HEK293T (cell line): Measurements from ENCODE around the gene PLAGL1.
"Not testable (repeated sequence)": the region's sequence is repeated elsewhere in the genome, so short reads cannot be mapped to it uniquely, and the experiment has no call there.

Experiments used
- CTCF ChIA-PET: fragments of 350-600 bp; formaldehyde crosslinking; extraction: SDS; loops from one replicate; lab custom pipeline; 2021; ENCODE audit warnings: antibody characterized with exemption, inconsistent platforms; lab: Yijun Ruan, JAX
- POLR2A ChIA-PET: fragments of 350-600 bp; formaldehyde crosslinking; extraction: SDS; loops from one replicate; lab custom pipeline; 2020; ENCODE audit warnings: antibody characterized with exemption, inconsistent platforms; lab: Yijun Ruan, JAX
- DNase-seq: peaks from one replicate; pipeline ENCODE4 v3.0.0; 2012; ENCODE audit warnings: mixed read lengths; ENCODE audit errors: extremely low spot score
- ARNT ChIP-seq: fragments of 450-650 bp; IDR thresholded peaks from 2 replicates; pipeline ENCODE4 v1.6.1; 2017; ENCODE audit warnings: mild to moderate bottlenecking
- BHLHE40 ChIP-seq: fragments of 450-650 bp; IDR thresholded peaks from 2 replicates; pipeline ENCODE4 v1.6.1; 2016; ENCODE audit warnings: mild to moderate bottlenecking, moderate library complexity, borderline replicate concordance
- CTBP1 ChIP-seq: fragments of 450-650 bp; IDR thresholded peaks from 2 replicates; pipeline ENCODE4 v1.6.1; 2016; ENCODE audit warnings: borderline replicate concordance
- ELF4 ChIP-seq: fragments of 450-650 bp; IDR thresholded peaks from 2 replicates; pipeline ENCODE4 v1.6.1; 2017; ENCODE audit warnings: antibody characterized with exemption
- FOXA1 ChIP-seq: fragments of 450-650 bp; IDR thresholded peaks from 2 replicates; pipeline ENCODE4 v1.6.1; 2016; ENCODE audit warnings: mild to moderate bottlenecking
- FOXK2 ChIP-seq: fragments of 450-650 bp; IDR thresholded peaks from 2 replicates; pipeline ENCODE4 v1.6.1; 2016; ENCODE audit warnings: mild to moderate bottlenecking
- FOXM1 ChIP-seq: fragments of 450-650 bp; IDR thresholded peaks from 2 replicates; pipeline ENCODE4 v1.6.1; 2017; ENCODE audit warnings: mild to moderate bottlenecking, borderline replicate concordance
- HDGF ChIP-seq: fragments of 450-650 bp; IDR thresholded peaks from 2 replicates; pipeline ENCODE4 v1.6.1; 2017; ENCODE audit warnings: antibody characterized with exemption, borderline replicate concordance
- L3MBTL2 ChIP-seq: fragments of 450-650 bp; conservative IDR thresholded peaks from 2 replicates; pipeline ENCODE4 v1.6.1; 2016; ENCODE audit warnings: mild to moderate bottlenecking
- LEF1 ChIP-seq: fragments of 450-650 bp; IDR thresholded peaks from 2 replicates; pipeline ENCODE4 v1.6.1; 2017; ENCODE audit warnings: mild to moderate bottlenecking, borderline replicate concordance
- NFRKB ChIP-seq: fragments of 450-650 bp; IDR thresholded peaks from 2 replicates; pipeline ENCODE4 v1.6.1; 2016; ENCODE audit warnings: mild to moderate bottlenecking, moderate library complexity
- PKNOX1 ChIP-seq: fragments of 450-650 bp; IDR thresholded peaks from 2 replicates; pipeline ENCODE4 v1.6.1; 2016
- SP1 ChIP-seq: fragments of 450-650 bp; IDR thresholded peaks from 2 replicates; pipeline ENCODE4 v1.6.1; 2017
- SUZ12 ChIP-seq: fragments of 450-650 bp; IDR thresholded peaks from 2 replicates; pipeline ENCODE4 v1.6.1; 2016; ENCODE audit warnings: mild to moderate bottlenecking
- TARDBP ChIP-seq: fragments of 450-650 bp; IDR thresholded peaks from 2 replicates; pipeline ENCODE4 v1.6.1; 2016
- ZNF384 ChIP-seq: fragments of 450-650 bp; IDR thresholded peaks from 2 replicates; pipeline ENCODE4 v1.6.1; 2016

The PLAGL1 gene

DNA sequence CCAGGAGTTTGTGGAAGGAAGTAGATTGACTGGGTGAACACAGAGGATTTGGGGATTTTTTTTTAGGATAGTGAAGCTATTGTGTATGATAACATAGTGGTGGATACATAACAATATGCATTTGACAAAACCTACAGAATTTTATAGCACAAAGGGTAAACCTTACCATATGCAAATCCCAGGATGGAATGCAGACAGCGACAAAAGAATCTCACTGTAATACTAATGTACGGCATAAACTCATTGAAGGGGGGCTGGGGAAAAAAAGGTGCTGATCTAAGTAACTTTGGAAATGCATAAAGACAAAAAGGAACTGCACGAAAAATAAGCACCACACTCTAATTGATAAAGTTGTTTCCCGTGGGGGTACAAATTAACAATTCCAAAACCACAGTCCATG lies 15.2 kb upstream of the PLAGL1 start:
- ChIA-PET CTCF (interaction anchor here (0.7 kb wide), 1 partner anchor 1823 kb away, joined by 3 read pairs; no protein-coding TSS in a partner anchor), POLR2A (no interaction called here)
- no peak for TF ChIP-seq ARNT
- no peak for TF ChIP-seq SUZ12
- TF ChIP-seq HDGF: no peak
- no peak for TF ChIP-seq FOXM1
- no peak for TF ChIP-seq SP1
- no peak for TF ChIP-seq CTBP1
- TF ChIP-seq TARDBP: no peak
- no peak for TF ChIP-seq FOXA1
- TF ChIP-seq NFRKB: no peak
- no peak for TF ChIP-seq PKNOX1
- TF ChIP-seq FOXK2: no peak
- no peak for TF ChIP-seq L3MBTL2
- no peak for DNase-seq

DNA sequence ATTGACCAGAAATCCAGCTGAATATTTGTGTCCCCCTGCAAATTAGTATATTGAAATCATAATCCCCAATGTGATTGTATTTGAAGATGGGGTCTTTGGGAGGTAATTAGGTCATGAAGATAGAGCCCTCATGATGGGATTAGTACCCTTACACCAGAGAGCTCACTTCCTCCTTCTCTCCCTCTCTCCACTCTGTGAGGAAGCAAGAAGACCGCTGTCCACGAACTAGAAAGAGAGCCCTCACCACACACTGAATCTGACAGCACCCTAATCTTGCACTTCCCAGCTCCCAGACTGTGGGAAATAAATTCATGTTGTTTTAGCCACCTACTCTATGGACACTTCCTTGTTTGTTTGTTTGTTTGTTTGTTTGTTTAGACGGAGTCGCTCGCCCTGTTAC lies 11.9 kb upstream of the PLAGL1 start:
- no peak for TF ChIP-seq ELF4
- TF ChIP-seq PKNOX1: no peak
- TF ChIP-seq LEF1: no peak
- CTCF ChIA-PET: interaction anchor here (0.5 to 0.6 kb wide), 2 partner anchors 8 to 427 kb away, joined by 3 to 7 read pairs; no protein-coding TSS in a partner anchor
- POLR2A ChIA-PET: no interaction called here
- DNase-seq: no peak

DNA sequence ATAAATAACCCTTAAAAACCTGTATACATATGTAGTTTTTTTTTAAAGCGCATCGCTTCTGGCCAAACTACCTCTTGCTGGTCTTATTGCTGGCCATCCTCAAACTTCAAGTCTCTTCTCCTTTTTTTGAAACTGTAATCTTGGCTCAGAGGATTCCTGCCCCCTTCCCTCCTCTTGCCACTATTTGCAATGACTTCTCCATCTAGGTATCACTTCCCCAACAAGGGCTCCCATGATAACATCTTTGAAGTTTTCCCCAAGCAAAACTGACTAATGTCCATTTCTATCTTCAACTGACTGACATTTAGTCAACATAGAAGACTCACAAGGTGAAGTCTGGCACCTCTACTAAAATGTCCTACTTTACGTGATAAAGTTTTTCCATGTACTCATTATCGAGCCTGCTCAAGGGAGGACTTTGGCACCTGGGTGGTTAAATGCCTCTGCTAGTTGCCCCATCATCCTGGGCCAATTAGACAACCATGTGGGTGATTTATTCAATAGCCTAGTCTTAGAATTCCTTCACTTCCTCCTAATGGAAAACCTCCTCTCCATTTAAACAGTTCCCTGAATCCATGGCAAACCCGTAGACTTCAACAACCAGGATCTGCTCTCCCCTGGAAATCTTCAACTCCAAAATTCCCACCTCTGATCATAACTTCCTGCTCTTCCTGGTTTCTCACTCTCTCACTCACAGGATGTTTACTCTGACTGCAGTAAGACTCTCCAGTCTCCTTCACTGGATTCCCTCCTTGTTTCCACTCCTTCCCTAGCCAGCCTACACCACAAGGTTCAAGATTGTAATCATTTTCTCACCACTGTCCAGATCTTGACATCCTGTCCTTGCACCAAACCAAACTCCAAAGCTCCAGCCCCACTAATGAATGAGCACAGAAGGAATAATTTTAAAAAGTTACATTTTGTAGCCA lies 9.4 kb upstream of the PLAGL1 start:
- CTCF ChIA-PET: no interaction called here
- POLR2A ChIA-PET: no interaction called here
- TF ChIP-seq PKNOX1 (no peak), NFRKB (no peak), ARNT (no peak), HDGF (no peak), L3MBTL2 (no peak), ELF4 (no peak), CTBP1 (no peak), FOXM1 (no peak), LEF1 (no peak), TARDBP (no peak), FOXA1 (no peak), FOXK2 (no peak), SUZ12 (no peak), BHLHE40 (no peak), SP1 (no peak), ZNF384 (no peak)
- no peak for DNase-seq

DNA sequence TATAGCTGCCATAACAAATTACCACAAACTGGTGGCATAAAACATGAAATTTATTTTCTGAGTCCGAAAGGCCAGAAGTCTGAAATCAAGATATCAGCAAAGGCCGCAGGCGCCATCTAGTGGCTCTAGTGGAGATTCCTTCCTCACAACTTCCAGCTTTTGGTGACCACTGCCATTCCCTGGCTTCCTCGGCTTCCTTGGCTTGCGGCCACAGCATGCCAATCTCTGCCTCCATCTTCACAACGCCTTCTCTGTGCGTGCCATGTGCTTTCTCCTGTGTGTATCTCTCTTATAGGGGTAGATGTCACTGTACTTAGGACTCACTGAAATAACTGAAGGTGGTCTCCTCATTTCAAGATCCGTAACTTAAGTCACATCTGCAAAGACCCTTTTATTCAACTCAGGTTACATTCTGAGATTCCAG lies 5.4 kb upstream of the PLAGL1 start:
- CTCF ChIA-PET: interaction anchor here (0.6 to 5.1 kb wide), 9 partner anchors 48 to 504 kb away, joined by 3 to 37 read pairs (median 4); partner anchors contain the start of gene FUCA2
- peak; percentile 82 for DNase-seq
- TF ChIP-seq TARDBP (no peak), PKNOX1 (0 out of 2 replicates have a peak, but pooled peaks have one; percentile 18)
- POLR2A ChIA-PET: interaction anchor here (1.1 kb wide), 1 partner anchor 171 kb away, joined by 6 read pairs; the partner anchor contains the start of gene LTV1

- no peak for TF ChIP-seq TARDBP
- TF ChIP-seq ZNF384: no peak
- no peak for TF ChIP-seq FOXK2
- TF ChIP-seq FOXM1: no peak
- no peak for TF ChIP-seq CTBP1
- TF ChIP-seq BHLHE40: no peak
- TF ChIP-seq PKNOX1: no peak
- TF ChIP-seq ARNT: no peak
- TF ChIP-seq NFRKB: no peak
- no peak for TF ChIP-seq HDGF
- no peak for TF ChIP-seq ELF4
- TF ChIP-seq LEF1: no peak
- no peak for TF ChIP-seq SP1
- ChIA-PET CTCF (interaction anchor here (0.6 to 5.1 kb wide), 8 partner anchors 8 to 472 kb away, joined by 3 to 37 read pairs (median 8); no protein-coding TSS in a partner anchor), POLR2A (interaction anchor here (1.1 kb wide), 1 partner anchor 170 kb away, joined by 6 read pairs; the partner anchor contains the start of gene LTV1)
- DNase-seq: no peak
These were observed 4.5 kb upstream of the PLAGL1 start for GRCh38 chr6:144012534-144012933.

- DNase-seq, POLR2A ChIA-PET, CTCF ChIA-PET: not testable (repeated sequence)
These were observed 1.6 kb upstream of the PLAGL1 start for GRCh38 chr6:144009628-144010027.
